Cardiac fibroblast (primary cell): ENCODE data around the gene SLC12A6.

Experiments used
- DNase-seq, 2 donors: peaks; one replicate each; pipeline versions ENCODE4 v3.0.0 to v3.0.0-alpha.2; 2010; ENCODE audit warnings: low read depth in 2 of 2
- H3K4me3 ChIP-seq, 2 donors: replicated peaks in 1 of 2; 1 replicate in 1 of 2; 2 replicates in 1 of 2; pipeline ENCODE4 v1.5.1; 2011; ENCODE audit warnings: low read depth in 2 of 2, low read length in 2 of 2, mild to moderate bottlenecking in 2 of 2, moderate library complexity in 1 of 2
- TF ChIP-seq, protein P1 (sequence below): IDR thresholded peaks from one replicate; pipeline ENCODE4 v1.5.1; 2011; ENCODE audit warnings: low read depth, mild to moderate bottlenecking, low read length, inconsistent platforms

The SLC12A6 gene

DNA sequence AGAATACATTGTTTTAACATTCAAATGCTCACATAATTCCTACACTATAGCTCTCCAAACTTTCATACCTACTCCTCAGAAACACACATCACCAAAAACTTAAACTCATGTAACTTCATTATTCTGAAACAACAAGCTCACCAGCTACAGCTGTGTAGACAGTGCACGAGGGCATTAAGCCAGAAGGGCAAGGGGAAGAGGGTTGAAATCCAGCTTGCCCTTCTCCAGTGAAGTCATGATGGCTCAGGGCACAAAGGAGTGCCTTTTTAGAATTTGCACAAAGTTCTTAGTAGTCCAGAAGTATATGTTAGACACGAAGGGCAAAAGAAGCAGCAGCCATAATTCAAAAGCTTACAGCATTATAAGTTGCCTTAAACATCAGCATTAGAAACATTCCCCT, 8.6 kb downstream of the SLC12A6 start:
- no peak for DNase-seq
- TF ChIP-seq, protein P1, sequence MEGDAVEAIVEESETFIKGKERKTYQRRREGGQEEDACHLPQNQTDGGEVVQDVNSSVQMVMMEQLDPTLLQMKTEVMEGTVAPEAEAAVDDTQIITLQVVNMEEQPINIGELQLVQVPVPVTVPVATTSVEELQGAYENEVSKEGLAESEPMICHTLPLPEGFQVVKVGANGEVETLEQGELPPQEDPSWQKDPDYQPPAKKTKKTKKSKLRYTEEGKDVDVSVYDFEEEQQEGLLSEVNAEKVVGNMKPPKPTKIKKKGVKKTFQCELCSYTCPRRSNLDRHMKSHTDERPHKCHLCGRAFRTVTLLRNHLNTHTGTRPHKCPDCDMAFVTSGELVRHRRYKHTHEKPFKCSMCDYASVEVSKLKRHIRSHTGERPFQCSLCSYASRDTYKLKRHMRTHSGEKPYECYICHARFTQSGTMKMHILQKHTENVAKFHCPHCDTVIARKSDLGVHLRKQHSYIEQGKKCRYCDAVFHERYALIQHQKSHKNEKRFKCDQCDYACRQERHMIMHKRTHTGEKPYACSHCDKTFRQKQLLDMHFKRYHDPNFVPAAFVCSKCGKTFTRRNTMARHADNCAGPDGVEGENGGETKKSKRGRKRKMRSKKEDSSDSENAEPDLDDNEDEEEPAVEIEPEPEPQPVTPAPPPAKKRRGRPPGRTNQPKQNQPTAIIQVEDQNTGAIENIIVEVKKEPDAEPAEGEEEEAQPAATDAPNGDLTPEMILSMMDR: no peak
- H3K4me3 ChIP-seq: no peak overlapping the region

DNA sequence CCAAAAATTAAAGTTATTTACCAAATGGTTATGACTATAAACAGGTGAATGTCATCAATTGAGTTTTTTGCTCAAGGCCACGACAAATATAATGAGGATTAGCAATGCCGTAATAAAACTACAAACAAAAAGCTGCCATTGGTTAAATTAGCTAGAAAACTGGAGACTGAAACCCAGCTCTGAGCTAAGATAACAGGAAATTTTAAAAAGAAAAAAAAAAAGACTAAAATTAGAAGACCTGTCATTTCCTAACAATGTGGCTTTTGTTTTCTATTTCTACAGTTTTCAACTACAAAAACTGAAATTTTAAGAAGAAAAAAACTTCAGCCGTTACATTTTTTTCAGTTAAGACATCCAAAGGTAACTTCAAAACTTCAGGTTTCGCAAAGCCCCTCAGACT, 9.7 kb downstream of the SLC12A6 start:
- no peak overlapping the region for H3K4me3 ChIP-seq
- no peak for DNase-seq
- TF ChIP-seq, protein P1: no peak

DNA sequence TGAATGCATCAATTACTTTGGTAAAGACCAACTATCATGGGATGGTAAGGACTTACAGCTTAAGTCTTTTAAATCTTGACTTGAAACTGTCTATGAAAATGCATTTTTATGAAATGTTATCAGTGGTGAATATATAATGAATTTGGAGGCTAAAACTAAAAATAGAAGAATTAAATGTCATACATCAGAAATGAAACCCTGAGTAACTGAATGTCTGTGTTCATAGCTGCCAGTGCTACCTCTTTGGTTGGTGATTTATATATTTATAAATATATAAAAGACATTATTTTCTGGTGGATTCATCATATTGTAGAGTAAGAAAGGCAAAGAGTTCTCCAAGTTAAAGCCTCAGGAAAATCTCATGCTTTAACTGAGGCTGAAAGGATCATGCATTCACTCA, 12.2 kb downstream of the SLC12A6 start:
- DNase-seq: no peak
- TF ChIP-seq, protein P1: no peak
- H3K4me3 ChIP-seq: no peak overlapping the region

DNA sequence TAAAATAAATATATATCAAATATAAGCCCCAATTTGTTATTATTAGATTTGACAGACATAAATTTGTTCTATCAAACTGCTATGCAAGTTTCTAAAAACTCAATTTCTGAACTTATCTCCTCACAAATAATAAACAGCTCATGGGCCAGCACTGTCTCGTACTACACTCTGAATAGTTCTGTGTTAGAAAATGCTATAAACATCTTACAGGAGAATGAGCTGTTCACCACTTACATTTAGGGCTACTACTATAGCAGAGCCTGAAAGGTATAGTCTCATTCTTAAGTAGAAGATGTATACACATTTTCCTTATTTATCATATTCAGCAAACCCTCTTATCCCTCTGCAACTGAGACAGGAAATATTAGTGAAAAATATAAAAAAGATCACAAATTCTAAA, 12.6 kb downstream of the SLC12A6 start:
- TF ChIP-seq, protein P1: no peak
- H3K4me3 ChIP-seq: no peak overlapping the region

DNA sequence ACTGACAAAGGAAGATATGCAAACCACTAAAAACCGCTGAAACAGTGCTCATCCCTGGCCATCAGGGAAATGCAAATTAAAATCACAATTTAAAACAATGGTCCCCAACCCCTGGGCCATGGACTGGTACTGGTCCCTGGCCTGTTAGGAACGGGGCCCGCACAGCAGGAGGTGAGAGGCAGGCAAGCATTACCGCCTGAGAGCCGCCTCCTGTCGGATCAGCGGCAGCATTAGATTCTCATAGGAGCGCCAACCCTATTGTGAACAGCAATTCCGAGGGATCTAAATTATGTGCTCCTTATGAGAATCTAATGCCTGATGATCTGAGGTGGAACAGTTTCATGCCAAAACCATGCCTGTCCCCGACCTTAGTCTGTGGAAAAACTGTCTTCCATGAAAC, 14.4 kb downstream of the SLC12A6 start:
- TF ChIP-seq, protein P1: no peak
- no peak overlapping the region for H3K4me3 ChIP-seq
- no peak for DNase-seq

More for the DNA sequence above, 12.6 kb downstream of the SLC12A6 start:
- DNase-seq: no peak

DNA sequence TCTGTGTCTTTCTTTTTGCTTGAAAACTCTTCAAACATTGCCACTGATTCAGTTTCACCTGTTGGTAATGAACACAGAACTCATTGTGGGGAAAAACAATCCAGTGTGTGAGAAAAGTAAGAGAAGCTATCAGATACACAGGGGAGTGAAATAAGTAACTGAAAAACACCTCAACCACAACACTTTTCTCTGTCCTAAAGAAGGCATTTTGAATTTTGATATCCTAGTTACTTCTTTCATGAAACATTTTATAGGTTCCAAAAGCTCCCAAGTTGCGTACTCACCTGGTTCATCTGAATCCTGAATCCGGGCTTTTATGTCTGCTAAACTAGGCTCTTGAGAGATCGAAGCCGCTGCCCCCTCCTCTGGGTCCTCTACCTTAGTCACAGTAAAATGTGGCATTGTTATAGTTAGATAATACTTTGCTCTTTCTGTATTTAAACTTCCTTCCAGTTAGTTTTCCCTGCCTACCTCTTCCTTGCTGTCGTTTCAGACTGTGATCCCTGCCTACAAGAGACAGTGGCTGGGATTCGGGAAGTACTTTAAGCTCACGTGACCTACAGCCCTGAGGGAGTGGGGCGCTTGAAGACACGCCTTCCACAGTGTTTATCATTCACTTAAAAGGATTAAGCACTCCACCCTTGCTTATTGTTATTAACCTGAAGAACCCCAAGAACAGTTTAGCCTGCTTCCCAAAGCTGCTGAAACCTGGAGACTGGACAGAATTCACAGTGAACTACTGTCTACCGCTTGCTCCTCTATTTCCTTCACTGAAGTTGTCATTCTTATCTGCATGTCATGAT, 19.1 kb downstream of the SLC12A6 start:
- TF ChIP-seq, protein P1: no peak
- peak; percentile 67 to 80 for DNase-seq
- peak overlapping the region; percentile 39 to 52 for H3K4me3 ChIP-seq
